Motor neuron (in vitro differentiated cells): ENCODE results near the gene RANBP9. TPM values are rescaled to one million over a fixed set of nuclear protein-coding genes. Genes with fewer than 3 reads are reported as not detected.

ENCODE experiments used
- ATAC-seq, 8 experiments: fragments of 200-7000 bp; cut with Tn5 transposase; replicated peaks in 6 of 8; 2 replicates each; pipeline ENCODE4 v1.8.0; 2021; ENCODE audit warnings: mild to moderate bottlenecking in 8 of 8, moderate library complexity in 8 of 8
- H3K27ac ChIP-seq, 2 donors: fragments of 250-450 bp; sonication (Bioruptor Pico); 2 replicates each; pipeline ENCODE4 v1.9.0; 2021; ENCODE audit warnings: antibody characterized with exemption in 2 of 2, mild to moderate bottlenecking in 2 of 2, moderate library complexity in 1 of 2
- H3K4me1 ChIP-seq, 2 donors: fragments of 250-450 bp; sonication (Bioruptor Pico); replicated peaks in 1 of 2; 2 replicates each; pipeline ENCODE4 v1.6.1; 2021; ENCODE audit warnings: antibody characterized with exemption in 2 of 2, mild to moderate bottlenecking in 2 of 2, moderate library complexity in 1 of 2
- H3K4me3 ChIP-seq, 5 donors: fragments of 250-450 bp; sonication (Bioruptor Pico); 2 replicates each; pipeline ENCODE4 v1.9.0; 2021; ENCODE audit warnings: antibody characterized with exemption in 5 of 5, mild to moderate bottlenecking in 5 of 5, moderate library complexity in 4 of 5
- WGBS, 10 experiments: fragments of 450-650 bp; shearing (Covaris generic); methylation state at CpG; one replicate each; pipeline ENCODE4 v1.0.0; 2022; 5-methylcytosine and 5-hydroxymethylcytosine counted together
- in situ Hi-C, 9 experiments: fragments of 400-800 bp; cut with MboI; loops; one replicate each; pipeline ENCODE4 v1.15.0; 2021; ENCODE audit warnings: low sequenced_read_pairs in 9 of 9, low pct_unique_long_range_greater_than_20kb in 2 of 9; ENCODE audit not compliant: unreplicated experiment in 9 of 9
- total RNA-seq, 8 experiments: library from RNA; unstranded; fragments of 300-600 nt; gene quantifications; 2 replicates each; pipeline versions ENCODE4 v1.2.3 to v1.2.4, GENCODE V29; 2022

The RANBP9 gene
- total RNA-seq, 8 experiments from 2014 or later: 23.4 to 47.8 (median 37.9) TPM

GRCh38 chr6:13708736-13709135 lies 2.9 kb downstream of the RANBP9 start:
- 0 to 45% (median 18%) methylated on average over 1 to 5 of the region's 5 CpGs for WGBS, 10 experiments
- H3K4me3 ChIP-seq: peak overlapping the region; percentile 70 to 96 (median 79)
- ATAC-seq: no peak
- in situ Hi-C loops: no loop called here
- peaks cover 5 to 15% of the 10 kb centered on the region in 2 donors for H3K4me1 ChIP-seq
- H3K27ac ChIP-seq: no peak overlapping the region

- no peak overlapping the region for H3K27ac ChIP-seq
- in situ Hi-C loops: no loop called here
Observed at GRCh38 chr6:13703496-13703895, 8.1 kb downstream of the RANBP9 start.

GRCh38 chr6:13702809-13703302 lies 8.8 kb downstream of the RANBP9 start:
- no peak for ATAC-seq
- Histone ChIP-seq H3K4me1 (peaks cover 2% of the 10 kb centered on the region in 2 donors), H3K4me3 (no peak overlapping the region), H3K27ac (no peak overlapping the region)
- in situ Hi-C loops: no loop called here
- 60 to 100% (median 100%) methylated on average over 1 to 4 of the region's 4 CpGs; no CpG with 5 or more reads in 2 of the 10 experiments for WGBS, 10 experiments

More at GRCh38 chr6:13703496-13703895, 8.1 kb downstream of the RANBP9 start:
- Histone ChIP-seq H3K4me1 (peaks cover 5 to 9% of the 10 kb centered on the region in 2 donors), H3K4me3 (no peak overlapping the region)
- ATAC-seq: no peak

GRCh38 chr6:13700232-13700631 lies 11.4 kb downstream of the RANBP9 start:
- no peak for ATAC-seq
- in situ Hi-C loops: no loop called here
- WGBS, 10 experiments: 80 to 100% (median 97%) methylated on average over 1 to 3 of the region's 3 CpGs
- no peak overlapping the region for H3K27ac ChIP-seq
- H3K4me1 ChIP-seq: no peaks in the 10 kb centered on the region
- no peak overlapping the region for H3K4me3 ChIP-seq

- no peaks in the 10 kb centered on the region for H3K4me1 ChIP-seq
- in situ Hi-C loops: no loop called here
- 50 to 100% (median 96%) methylated on average over 2 to 5 of the region's 5 CpGs for WGBS, 10 experiments
Observed at GRCh38 chr6:13698715-13699114, 12.9 kb downstream of the RANBP9 start.

GRCh38 chr6:13697857-13698256 lies 13.8 kb downstream of the RANBP9 start:
- H3K4me1 ChIP-seq: no peaks in the 10 kb centered on the region
- ATAC-seq: no peak
- in situ Hi-C loops: no loop called here
- H3K4me3 ChIP-seq: no peak overlapping the region
- H3K27ac ChIP-seq: no peak overlapping the region
- 96 to 100% (median 100%) methylated on average over 2 of the region's 2 CpGs; no CpG with 5 or more reads in 1 of the 10 experiments for WGBS, 10 experiments

More at GRCh38 chr6:13698715-13699114, 12.9 kb downstream of the RANBP9 start:
- ATAC-seq: no peak
- Histone ChIP-seq H3K27ac (no peak overlapping the region), H3K4me3 (no peak overlapping the region)

GRCh38 chr6:13696226-13696625 lies 15.4 kb downstream of the RANBP9 start:
- no peaks in the 10 kb centered on the region for H3K4me1 ChIP-seq
- ATAC-seq: no peak
- 0 to 100% (median 86%) methylated on average over 1 of the region's 1 CpG; no CpG with 5 or more reads in 1 of the 10 experiments for WGBS, 10 experiments
- H3K27ac ChIP-seq: no peak overlapping the region
- no peak overlapping the region for H3K4me3 ChIP-seq
- in situ Hi-C loops: no loop called here

- ATAC-seq: no peak
- no peak overlapping the region for H3K4me3 ChIP-seq
- H3K27ac ChIP-seq: no peak overlapping the region
- in situ Hi-C loops: no loop called here
- WGBS, 10 experiments: 20 to 86% (median 44%) methylated on average over 1 of the region's 1 CpG; no CpG with 5 or more reads in 3 of the 10 experiments
- H3K4me1 ChIP-seq: no peaks in the 10 kb centered on the region
Observed at GRCh38 chr6:13695252-13695651, 16.4 kb downstream of the RANBP9 start.

- Histone ChIP-seq H3K4me1 (no peaks in the 10 kb centered on the region), H3K27ac (no peak overlapping the region), H3K4me3 (no peak overlapping the region)
- ATAC-seq: peak in 1 of 8 experiments; percentile 56
- WGBS, 10 experiments: 75 to 100% (median 95%) methylated on average over 1 to 4 of the region's 4 CpGs; no CpG with 5 or more reads in 1 of the 10 experiments
- in situ Hi-C loops: no loop called here
Observed at GRCh38 chr6:13694562-13694961, 17.1 kb downstream of the RANBP9 start.

- no peak overlapping the region for H3K27ac ChIP-seq
- 90 to 100% (median 96%) methylated on average over 1 to 5 of the region's 5 CpGs; no CpG with 5 or more reads in 3 of the 10 experiments for WGBS, 10 experiments
- in situ Hi-C loops: no loop called here
- no peak overlapping the region for H3K4me3 ChIP-seq
- no peak for ATAC-seq
- H3K4me1 ChIP-seq: no peaks in the 10 kb centered on the region
Observed at GRCh38 chr6:13689511-13690256, 22.0 kb downstream of the RANBP9 start.

GRCh38 chr6:13688692-13689196 lies 22.9 kb downstream of the RANBP9 start:
- Histone ChIP-seq H3K27ac (no peak overlapping the region), H3K4me1 (no peaks in the 10 kb centered on the region), H3K4me3 (no peak overlapping the region)
- in situ Hi-C loops: no loop called here
- no peak for ATAC-seq
- WGBS, 10 experiments: 89 to 100% (median 97%) methylated on average over 1 to 5 of the region's 5 CpGs

GRCh38 chr6:13687917-13688351 lies 23.7 kb downstream of the RANBP9 start:
- WGBS, 10 experiments: 0 to 100% (median 49%) methylated on average over 1 of the region's 1 CpG; no CpG with 5 or more reads in 4 of the 10 experiments
- Histone ChIP-seq H3K4me3 (no peak overlapping the region), H3K27ac (no peak overlapping the region), H3K4me1 (no peaks in the 10 kb centered on the region)
- no peak for ATAC-seq
- in situ Hi-C loops: no loop called here

- in situ Hi-C loops: no loop called here
- H3K4me1 ChIP-seq: no peaks in the 10 kb centered on the region
- ATAC-seq: peak in 2 of 8 experiments; percentile 43 to 97
- no peak overlapping the region for H3K4me3 ChIP-seq
- 0 to 100% (median 89%) methylated on average over 1 to 4 of the region's 4 CpGs; no CpG with 5 or more reads in 1 of the 10 experiments for WGBS, 10 experiments
- H3K27ac ChIP-seq: no peak overlapping the region
Observed at GRCh38 chr6:13684855-13685254, 26.8 kb downstream of the RANBP9 start.
